ENCODE data around the gene RYR2. TPM values are rescaled to one million over a fixed set of nuclear protein-coding genes. Genes with fewer than 3 reads are reported as not detected.
"Not testable (repeated sequence)": the region's sequence is repeated elsewhere in the genome, so short reads cannot be mapped to it uniquely, and the experiment has no call there.

RYR2 gene
- total RNA-seq, 4 donors from 2014 or later = 0.23 to 4.6 (median 0.89) TPM

DNA sequence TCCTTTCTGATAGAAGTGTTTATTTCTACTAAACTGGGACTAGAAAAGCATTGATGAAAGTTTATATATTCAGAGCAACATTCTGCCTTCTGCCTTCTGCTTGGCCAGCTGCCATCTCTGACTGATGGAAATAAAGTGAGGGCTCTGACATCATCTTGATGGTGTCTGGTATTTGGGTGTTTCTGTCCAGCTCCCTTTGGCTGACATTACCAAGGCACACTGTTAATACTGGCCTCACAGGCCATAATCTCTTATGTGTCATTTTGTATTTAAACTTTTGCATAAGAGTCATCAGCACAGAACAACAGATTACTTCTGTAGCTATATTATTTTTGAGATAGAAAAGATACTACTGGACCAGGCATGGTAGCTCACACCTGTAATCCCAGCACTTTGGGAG, 216.9 kb downstream of the RYR2 start:
- H3K9me3 ChIP-seq = no peaks in the 10 kb centered on the region
- no peaks in the 10 kb centered on the region for H3K36me3 ChIP-seq
- intact Hi-C loops (cut with DNase I) = no loop called here
- H3K4me3 ChIP-seq = no peak overlapping the region
- TF ChIP-seq POLR2A (IDR thresholded peaks at IDR 0.05) (no peak), CTCF (IDR thresholded peaks at IDR 0.05) (no peak)
- no peak for DNase-seq
- H3K27ac ChIP-seq = peak overlapping the region in 3 of 4 donors; percentile 43 to 68 (median 56)
- no peaks in the 10 kb centered on the region for H3K27me3 ChIP-seq
- no peaks in the 10 kb centered on the region for H3K4me1 ChIP-seq

DNA sequence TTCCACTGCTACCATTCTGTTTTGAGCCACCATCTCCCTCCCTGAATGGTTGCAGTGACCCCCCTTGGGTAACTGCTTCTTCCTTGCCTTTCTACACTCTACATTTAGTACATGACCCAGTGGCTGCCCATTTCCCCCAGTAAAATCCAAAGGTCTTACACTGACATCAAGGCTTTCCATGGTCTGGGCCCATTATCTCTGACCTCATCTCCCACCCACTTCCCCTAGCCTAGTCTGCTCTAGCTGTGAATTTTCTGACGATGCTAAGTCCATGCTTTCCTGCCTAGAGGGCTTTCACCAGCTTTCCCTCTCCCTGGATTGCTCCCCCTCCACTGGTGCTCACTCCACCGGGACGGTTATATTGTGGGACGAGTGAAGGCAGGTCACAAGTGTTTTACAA, 219.2 kb downstream of the RYR2 start:
- Histone ChIP-seq H3K27me3 (no peaks in the 10 kb centered on the region), H3K36me3 (no peaks in the 10 kb centered on the region), H3K9me3 (no peaks in the 10 kb centered on the region), H3K4me1 (no peaks in the 10 kb centered on the region), H3K27ac (peak overlapping the region in 1 of 4 donors; percentile 38), H3K4me3 (no peak overlapping the region)
- WGBS, 2 donors = 33 to 71% methylated on average over 1 to 4 of the region's 4 CpGs
- TF ChIP-seq CTCF (IDR thresholded peaks at IDR 0.05) (no peak), POLR2A (IDR thresholded peaks at IDR 0.05) (no peak)
- intact Hi-C loops (cut with DNase I) = no loop called here
- no peak for DNase-seq

- TF ChIP-seq POLR2A (IDR thresholded peaks at IDR 0.05) (no peak), CTCF (IDR thresholded peaks at IDR 0.05) (no peak)
- intact Hi-C loops (cut with DNase I) = no loop called here
- DNase-seq = no peak
- Histone ChIP-seq H3K27ac (no peak overlapping the region), H3K4me3 (no peak overlapping the region), H3K4me1 (no peaks in the 10 kb centered on the region), H3K36me3 (no peaks in the 10 kb centered on the region), H3K27me3 (no peaks in the 10 kb centered on the region), H3K9me3 (no peaks in the 10 kb centered on the region)
- 82 to 86% methylated on average over 2 of the region's 2 CpGs for WGBS, 2 donors
These were observed 225.8 kb downstream of the RYR2 start for GRCh38 chr1:237267743-237268142.

DNA sequence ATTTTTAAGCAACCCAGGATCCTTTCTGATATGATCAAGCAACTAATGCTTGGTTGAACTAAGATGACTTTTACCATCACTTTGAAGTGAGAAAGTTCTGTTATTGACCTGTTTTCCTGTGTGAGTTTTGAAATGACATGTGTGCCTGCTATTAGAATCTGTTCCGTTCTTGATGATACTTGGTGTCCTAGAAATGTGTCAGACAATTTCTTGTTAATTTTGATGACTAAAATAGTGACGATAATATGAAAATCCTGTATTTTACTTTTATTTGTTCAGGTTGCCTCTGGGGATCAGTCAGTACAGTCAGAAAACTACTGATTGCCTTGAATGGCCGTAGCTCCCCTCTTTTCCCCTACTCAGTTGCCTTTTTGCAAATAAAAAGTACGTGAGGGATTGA, 228.0 kb downstream of the RYR2 start:
- WGBS, 2 donors = 48 to 54% methylated on average over 4 of the region's 4 CpGs
- Histone ChIP-seq H3K36me3 (no peaks in the 10 kb centered on the region), H3K9me3 (no peaks in the 10 kb centered on the region), H3K27ac (no peak overlapping the region), H3K4me3 (no peak overlapping the region), H3K27me3 (no peaks in the 10 kb centered on the region), H3K4me1 (no peaks in the 10 kb centered on the region)
- intact Hi-C loops (cut with DNase I) = no loop called here
- TF ChIP-seq POLR2A (IDR thresholded peaks at IDR 0.05) (no peak), CTCF (IDR thresholded peaks at IDR 0.05) (no peak)
- no peak for DNase-seq

DNA sequence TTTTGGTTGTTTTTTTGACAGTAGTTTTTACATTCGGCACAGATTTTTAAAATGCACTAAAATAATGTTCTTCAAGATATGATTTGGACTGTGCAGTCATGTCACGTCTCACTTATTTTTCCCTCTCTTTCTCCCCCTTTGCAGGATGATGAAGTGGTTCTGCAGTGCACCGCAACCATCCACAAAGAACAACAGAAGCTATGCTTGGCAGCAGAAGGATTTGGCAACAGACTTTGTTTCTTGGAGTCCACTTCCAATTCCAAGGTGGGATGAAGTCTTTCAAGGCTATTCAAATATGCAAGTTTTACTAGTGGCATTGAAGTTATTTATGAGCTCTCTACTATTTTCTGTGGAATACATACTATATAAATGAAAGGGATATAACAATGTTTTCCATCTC, 228.4 kb downstream of the RYR2 start:
- Histone ChIP-seq H3K9me3 (no peaks in the 10 kb centered on the region), H3K4me1 (no peaks in the 10 kb centered on the region)

DNA sequence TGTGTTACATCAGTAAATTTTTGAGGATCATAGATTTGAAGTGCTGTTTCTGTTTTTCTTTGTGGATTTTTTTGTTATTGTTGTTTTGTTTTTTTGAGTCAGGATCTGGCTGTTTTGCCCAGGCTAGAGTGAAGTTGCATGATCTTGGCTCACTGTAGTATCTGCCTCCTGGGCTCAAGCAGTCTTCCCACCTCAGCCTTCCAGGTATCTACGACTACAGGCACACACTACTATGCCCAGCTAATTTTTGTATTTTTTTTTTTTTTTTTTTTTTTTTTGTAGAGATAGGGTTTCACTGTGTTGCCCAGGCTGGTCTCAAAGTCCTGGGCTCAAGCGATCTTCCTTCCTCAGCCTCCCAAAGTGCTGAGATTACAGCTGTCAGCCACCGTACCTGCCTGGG, 236.0 kb downstream of the RYR2 start:
- DNase-seq; H3K27me3 ChIP-seq; H3K4me3 ChIP-seq; H3K4me1 ChIP-seq; H3K9me3 ChIP-seq; intact Hi-C loops (cut with DNase I); H3K36me3 ChIP-seq; H3K27ac ChIP-seq: not testable (repeated sequence)
- WGBS, 2 donors = 63 to 69% methylated on average over 3 of the region's 3 CpGs

More for the DNA sequence above, 228.4 kb downstream of the RYR2 start:
- Histone ChIP-seq H3K36me3 (no peaks in the 10 kb centered on the region), H3K27me3 (no peaks in the 10 kb centered on the region), H3K4me3 (no peak overlapping the region), H3K27ac (no peak overlapping the region)
- TF ChIP-seq CTCF (IDR thresholded peaks at IDR 0.05) = no peak
- no peak for TF ChIP-seq POLR2A (IDR thresholded peaks at IDR 0.05)
- 52 to 63% methylated on average over 3 of the region's 3 CpGs for WGBS, 2 donors
- no peak for DNase-seq
- intact Hi-C loops (cut with DNase I) = no loop called here

Data from esophagus squamous epithelium (tissue), 5 donors.